Superior temporal gyrus (tissue), 1 donor: Measurements from ENCODE around the gene PDXP.
A peak's percentile ranks its signal among the peaks of the same experiment; 100 is the strongest.
"Not testable (repeated sequence)": the region's sequence is repeated elsewhere in the genome, so short reads cannot be mapped to it uniquely, and the experiment has no call there.

Experiments used
- DNase-seq: peaks from one replicate; pipeline ENCODE4 v3.0.0-alpha.2; 2016; ENCODE audit errors: extremely low spot score

The PDXP gene, protein sequence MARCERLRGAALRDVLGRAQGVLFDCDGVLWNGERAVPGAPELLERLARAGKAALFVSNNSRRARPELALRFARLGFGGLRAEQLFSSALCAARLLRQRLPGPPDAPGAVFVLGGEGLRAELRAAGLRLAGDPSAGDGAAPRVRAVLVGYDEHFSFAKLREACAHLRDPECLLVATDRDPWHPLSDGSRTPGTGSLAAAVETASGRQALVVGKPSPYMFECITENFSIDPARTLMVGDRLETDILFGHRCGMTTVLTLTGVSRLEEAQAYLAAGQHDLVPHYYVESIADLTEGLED

GRCh38 chr22:37658133-37659065 lies at the start of gene PDXP:
PDXP (plus strand) TSS chr22:37658723; CDS start chr22:37658783, 60 bp downstream.
- peak; percentile 99 for DNase-seq

DNA sequence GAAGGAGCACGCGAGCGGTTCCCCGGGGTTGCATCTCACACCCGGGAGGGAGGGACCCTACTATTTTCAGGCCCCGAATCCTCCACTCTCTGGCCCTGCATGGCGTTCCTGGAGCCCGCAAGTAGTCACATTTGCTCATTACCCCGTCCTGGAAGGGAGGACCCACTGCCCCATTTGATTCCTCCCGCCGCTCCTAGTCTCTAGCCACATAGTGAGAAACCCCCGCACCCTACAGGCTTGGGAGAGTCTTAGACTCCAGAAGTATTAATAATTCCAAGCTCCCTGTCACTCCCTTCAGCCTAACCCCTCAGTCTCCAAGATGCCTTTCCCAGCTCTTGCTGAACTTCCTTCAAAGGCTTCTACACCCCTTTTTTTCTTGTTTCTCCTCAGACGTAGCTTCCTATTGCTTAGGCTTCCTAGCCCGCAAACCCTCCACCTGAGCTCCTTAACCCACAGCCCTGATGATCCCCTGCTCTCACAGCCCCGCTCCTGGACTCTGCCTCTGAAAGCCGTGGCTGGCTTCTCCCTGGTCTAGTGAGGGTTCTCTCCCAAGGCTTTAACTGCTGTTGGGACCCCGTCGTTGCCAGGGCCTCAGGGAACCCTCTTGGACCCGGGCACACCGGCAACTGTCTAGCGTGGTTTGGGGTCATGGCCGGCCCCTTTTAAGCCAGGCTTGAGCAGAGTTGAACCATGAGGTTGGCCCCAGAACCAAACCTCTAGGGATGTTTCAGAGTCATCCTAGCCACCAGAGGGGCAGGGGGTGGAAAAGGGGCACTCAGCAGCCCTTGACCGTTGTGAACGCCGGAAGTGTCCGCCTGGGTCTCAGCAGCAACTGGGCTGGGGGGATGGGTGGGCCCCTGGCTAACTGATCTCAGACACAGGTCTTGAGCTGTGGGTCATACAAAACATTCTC lies 49.0 kb upstream of the PDXP start:
- peak; percentile 22 for DNase-seq

- not testable (repeated sequence) for DNase-seq
Observed at GRCh38 chr22:37610153-37610475, 48.4 kb upstream of the PDXP start.

GRCh38 chr22:37610480-37611129 lies 47.9 kb upstream of the PDXP start:
- no peak for DNase-seq

DNA sequence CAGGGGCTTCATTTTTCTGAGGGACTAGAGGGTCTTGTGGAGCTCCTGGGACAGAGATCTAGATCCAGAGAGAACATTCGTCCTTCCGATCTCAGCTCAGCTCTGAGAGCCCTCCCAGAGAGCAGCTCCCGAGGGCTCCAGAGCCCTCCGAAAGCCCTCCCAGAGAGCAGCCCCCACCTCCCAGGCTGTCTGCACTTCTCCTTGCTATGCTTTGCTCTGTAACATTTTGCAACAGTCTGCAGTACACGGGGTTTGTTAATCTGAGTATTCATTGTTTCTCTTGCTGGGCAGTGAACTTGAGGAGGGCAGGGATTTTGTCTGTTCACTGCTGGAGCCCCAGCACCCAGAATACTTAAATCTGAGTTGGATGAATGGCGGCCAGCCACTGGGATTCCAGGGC lies 47.3 kb upstream of the PDXP start:
- no peak for DNase-seq

DNA sequence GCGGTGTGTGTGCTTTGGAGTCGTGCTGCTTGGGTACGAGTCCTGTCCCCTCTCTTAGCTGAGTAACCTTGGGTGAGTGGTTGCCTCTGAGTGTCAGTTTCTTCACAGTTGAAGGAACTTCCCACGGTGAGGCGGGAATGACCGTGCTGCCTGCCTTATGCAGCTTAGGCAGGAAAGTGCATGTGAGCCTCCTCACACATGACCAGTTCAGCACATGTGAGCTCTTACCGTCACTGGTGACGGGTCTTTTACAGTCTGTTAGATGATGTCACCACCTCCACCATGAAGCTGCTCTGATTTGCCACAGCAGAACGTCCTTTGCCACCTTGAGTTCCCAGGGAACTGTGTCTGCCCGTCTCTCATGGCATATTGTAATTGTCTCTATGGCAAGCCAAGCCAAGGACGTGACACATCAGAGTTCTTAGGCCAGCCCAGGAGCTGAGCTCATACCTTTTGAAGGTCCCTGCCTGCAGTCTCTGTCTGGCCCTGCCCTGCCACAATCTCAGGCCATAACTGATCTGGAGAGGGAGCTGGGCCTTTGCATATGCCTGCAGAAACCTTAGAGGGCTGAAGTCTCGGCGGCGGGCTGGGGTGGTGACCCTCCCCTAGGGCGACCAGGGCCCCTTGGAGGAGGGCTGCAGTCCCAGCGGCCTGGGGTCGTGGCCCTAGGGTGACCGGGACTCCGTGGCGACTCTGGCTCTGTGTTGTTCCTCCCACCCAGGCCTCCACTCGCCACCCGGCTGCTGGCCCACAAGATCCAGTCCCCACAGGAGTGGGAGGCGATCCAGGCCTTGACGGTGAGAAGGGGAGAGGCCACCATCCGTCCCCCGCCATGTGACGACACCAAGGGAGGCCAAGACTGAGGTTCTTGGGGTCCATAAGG lies 42.1 kb upstream of the PDXP start:
- no peak for DNase-seq

DNA sequence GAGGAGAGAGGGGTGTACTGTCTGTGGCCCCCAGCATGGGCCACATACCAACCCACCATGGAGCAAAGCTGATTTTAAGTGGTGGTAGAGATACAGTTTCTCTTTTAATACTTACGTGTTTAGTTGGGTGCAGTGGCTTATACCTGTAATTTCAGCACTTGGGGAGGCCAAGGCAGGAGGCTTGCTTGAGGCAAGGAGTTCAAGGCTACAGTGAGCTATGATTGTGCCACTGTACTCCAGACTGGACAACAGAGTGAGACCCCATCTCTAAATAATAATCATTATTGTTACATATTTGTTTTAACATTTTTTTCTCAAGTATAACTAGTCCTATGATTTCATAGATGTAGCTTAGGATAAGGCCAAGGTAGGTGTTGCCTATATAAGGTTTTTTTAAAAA lies 41.1 kb upstream of the PDXP start:
- DNase-seq: no peak

GRCh38 chr22:37618072-37618656 lies 40.4 kb upstream of the PDXP start:
- DNase-seq: no peak

GRCh38 chr22:37618674-37619073 lies 39.8 kb upstream of the PDXP start:
- DNase-seq: no peak

DNA sequence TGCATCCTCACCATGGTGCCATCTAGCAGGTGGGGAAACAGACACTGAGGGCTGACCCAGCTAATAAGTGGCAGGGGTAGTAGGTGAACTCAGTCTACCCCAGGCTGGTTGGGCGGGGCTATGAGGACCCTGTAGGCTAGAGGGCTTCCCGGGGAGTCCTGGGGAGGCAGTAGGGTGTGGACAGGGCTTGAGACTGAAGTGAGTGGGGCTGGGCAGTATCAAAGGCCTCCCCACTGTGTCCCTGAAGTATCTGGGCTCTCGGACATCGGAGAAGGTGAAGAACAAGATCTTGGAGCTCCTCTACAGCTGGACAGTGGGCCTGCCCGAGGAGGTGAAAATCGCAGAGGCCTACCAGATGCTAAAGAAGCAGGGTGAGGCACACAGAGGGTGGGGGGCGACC lies 38.5 kb upstream of the PDXP start:
- no peak for DNase-seq

GRCh38 chr22:37621352-37621860 lies 37.1 kb upstream of the PDXP start:
- DNase-seq: no peak

GRCh38 chr22:37623075-37624016 lies 35.2 kb upstream of the PDXP start:
- DNase-seq: peak; percentile 60

DNA sequence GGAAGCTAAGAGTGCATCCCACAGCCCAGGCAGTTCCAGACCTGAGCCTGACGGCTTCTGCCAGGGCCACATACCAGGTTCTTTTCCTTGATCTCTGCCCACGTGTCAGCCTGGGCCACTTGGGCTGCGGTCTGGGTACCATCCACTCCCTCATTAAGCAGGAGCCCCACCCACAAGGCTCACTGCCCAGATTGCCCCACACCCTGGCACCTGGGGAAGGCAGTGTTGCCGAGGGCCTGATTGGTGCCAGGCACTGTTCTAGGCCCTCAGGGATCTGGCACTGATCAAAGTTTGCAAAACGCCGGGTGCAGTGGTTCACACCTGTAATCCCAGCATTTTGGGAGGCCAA lies 34.5 kb upstream of the PDXP start:
- DNase-seq: no peak

- DNase-seq: no peak
Observed at GRCh38 chr22:37624876-37625275, 33.6 kb upstream of the PDXP start.

DNA sequence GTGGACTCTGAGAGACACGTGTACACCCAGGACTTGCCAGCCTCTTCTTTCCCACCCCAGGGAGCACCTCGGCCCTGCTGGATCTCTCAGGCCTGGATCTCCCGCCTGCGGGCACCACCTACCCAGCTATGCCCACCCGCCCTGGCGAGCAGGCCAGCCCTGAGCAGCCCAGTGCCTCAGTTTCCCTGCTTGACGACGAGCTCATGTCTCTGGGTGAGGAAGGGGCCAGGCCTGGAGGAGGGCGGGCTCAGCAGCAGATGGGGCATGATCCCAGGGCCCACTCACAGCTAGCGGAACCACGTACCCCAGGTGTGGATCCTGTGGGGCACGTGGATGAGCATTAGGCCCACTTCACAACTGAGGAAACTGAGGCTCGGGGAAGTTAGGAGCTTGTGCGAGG lies 32.8 kb upstream of the PDXP start:
- DNase-seq: no peak

DNA sequence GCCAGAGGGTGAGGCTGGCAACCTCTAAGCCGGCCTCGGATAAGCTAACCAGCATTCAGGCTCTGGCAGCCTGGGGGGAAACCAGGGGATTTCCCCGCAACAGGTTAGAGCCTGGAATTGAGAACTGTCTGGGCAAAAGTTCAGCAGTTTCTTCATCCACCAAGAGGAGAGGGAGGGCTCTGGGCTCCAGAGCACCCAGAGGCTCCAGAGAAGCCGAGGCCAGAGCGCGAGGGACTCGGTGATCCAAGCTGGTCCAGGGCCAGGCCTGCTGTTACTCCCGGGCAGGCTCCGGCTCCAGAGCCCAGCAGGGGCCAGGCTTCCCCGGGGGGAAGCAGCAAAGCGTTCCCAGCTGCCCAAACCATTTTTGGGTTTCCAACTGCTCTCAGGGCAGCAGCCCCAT lies 32.4 kb upstream of the PDXP start:
- no peak for DNase-seq

DNA sequence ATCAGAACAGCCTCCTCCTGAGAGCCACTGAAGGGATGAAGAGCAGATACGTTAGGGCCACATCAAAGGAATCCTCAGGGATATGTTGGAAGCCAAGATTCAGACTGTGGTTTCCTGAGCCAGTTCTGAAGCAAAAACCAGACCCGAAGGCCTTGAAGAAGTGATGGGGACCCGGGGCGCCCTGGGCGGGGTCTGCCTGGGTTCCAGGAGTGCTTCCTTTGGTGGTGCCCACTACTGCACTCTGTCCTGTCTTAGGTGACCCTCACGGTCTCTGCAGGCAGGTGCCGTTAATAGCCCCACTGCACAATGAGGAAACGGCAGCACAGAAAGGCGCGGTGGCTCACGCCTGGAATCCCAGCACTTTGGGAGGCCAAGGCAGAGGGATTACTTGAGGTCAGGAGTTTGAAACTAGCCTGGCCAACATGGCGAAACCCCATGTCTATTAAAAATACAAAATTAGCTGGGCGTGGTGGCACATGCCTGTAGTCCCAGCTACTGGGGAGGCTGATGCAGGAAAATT lies 31.9 kb upstream of the PDXP start:
- DNase-seq: no peak

DNA sequence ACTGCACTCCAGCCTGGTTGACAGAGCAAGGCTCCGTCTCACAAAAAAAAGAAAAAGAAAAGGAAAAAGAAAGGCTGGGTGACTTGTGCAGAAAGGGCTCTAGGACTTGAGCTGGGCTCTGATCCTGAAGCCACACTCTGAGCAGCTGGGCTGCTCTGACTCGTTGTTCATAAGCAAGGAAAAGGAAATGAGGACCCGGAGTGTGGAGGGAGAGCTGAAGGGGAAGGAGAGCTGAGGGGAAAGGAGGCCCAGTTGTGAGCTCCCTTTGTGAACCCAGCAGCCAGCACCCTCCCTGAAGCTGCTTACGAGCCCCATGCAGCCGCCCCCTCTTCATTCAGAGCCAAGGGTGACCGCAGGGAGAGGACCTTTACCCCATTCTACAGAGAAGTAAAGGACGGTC lies 31.4 kb upstream of the PDXP start:
- DNase-seq: no peak

DNA sequence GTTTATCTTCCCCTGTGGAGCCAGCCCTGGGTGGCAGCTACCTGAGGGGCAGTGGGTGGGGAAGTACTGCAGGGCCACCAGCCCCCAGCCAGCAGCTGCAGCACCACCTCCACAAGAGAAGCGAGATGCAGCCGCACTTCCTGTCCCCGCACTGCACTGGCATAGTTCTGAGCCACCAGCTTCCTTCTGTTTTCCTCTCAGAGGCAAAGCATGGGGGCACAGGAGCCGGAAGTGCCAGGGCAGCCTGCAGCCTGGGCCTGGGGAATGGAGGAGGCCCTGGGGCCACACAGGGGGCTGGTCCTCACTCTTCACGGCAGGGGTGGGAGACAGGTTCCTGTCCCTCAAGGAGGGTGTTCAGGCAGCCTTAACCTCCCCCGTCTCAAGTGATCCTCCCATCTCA lies 31.0 kb upstream of the PDXP start:
- DNase-seq: no peak
